Thymus (tissue), 11 donors: ENCODE results near the gene TAF15. TPM values are rescaled to one million over a fixed set of nuclear protein-coding genes. Genes with fewer than 3 reads are reported as not detected.
A peak's percentile ranks its signal among the peaks of the same experiment; 100 is the strongest.

Experiments used
- DNase-seq, 9 donors: peaks; one replicate each; pipeline ENCODE4 v3.0.0-alpha.2; 2013; ENCODE audit warnings: low spot score in 9 of 9, low read depth in 6 of 9, missing footprints in 1 of 9
- H3K27ac ChIP-seq, 2 donors: one replicate each; pipeline ENCODE4 v1.5.1; 2013; ENCODE audit warnings: control low read depth in 1 of 2, low read depth in 1 of 2, low read length in 1 of 2, mild to moderate bottlenecking in 1 of 2, moderate library complexity in 1 of 2
- H3K27me3 ChIP-seq, 2 donors: one replicate each; pipeline ENCODE4 v1.5.1; 2013; ENCODE audit warnings: low read length in 1 of 2; ENCODE audit not compliant: control insufficient read depth in 2 of 2, insufficient read depth in 1 of 2
- H3K36me3 ChIP-seq, 2 donors: one replicate each; pipeline ENCODE4 v1.5.1; 2013; ENCODE audit warnings: low read length in 1 of 2, mild to moderate bottlenecking in 1 of 2, moderate library complexity in 1 of 2; ENCODE audit not compliant: control insufficient read depth in 2 of 2, insufficient read depth in 2 of 2
- H3K4me1 ChIP-seq, 2 donors: one replicate each; pipeline ENCODE4 v1.5.1; 2013; ENCODE audit warnings: low read length in 2 of 2; ENCODE audit not compliant: control insufficient read depth in 2 of 2, insufficient read depth in 2 of 2
- H3K4me3 ChIP-seq, 2 donors: one replicate each; pipeline ENCODE4 v1.5.1; 2013; ENCODE audit warnings: low read length in 2 of 2, control low read depth in 1 of 2, mild to moderate bottlenecking in 1 of 2
- H3K9me3 ChIP-seq, 2 donors: one replicate each; pipeline ENCODE4 v1.5.1; 2013; ENCODE audit warnings: low read length in 1 of 2, mild to moderate bottlenecking in 1 of 2; ENCODE audit not compliant: control insufficient read depth in 2 of 2, insufficient read depth in 1 of 2
- WGBS: extraction: QIAGEN DNeasy Blood & Tissue Kit; methylation state at CpG from one replicate; pipeline ENCODE4 v1.1.7; 2013; 5-methylcytosine and 5-hydroxymethylcytosine counted together
- polyA plus RNA-seq: library from polyadenylated mRNA; stranded (reverse); fragments of 200-250 nt; gene quantifications from one replicate; pipeline ENCODE4 v1.2.3, GENCODE V29; 2013
- total RNA-seq: library from RNA; stranded (reverse); fragments of 120-200 nt; gene quantifications from one replicate; pipeline ENCODE4 v1.2.4, GENCODE V29; 2013
- donor health status: healthy.

The TAF15 gene
- total and polyA plus RNA-seq, 2 donors, result 26.1 to 95.9 TPM

DNA sequence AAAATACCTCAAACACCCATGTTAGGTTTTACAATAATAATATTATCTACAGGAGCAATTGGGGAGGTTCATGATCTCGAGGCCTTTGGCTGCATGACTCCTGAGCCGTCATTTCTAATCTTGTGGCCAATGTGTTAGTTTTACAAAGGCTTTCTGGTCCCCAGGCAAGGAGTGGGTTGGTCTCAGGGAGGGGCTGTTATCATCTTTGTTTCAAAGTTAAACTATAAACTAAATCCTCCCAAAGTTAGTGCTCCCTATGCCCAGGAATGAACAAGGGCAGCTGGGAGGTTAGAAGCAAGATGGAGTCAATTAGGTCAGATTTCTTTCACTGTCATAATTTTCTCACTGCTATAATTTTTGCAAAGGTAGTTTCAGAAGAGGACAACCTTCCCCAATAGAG is 80.0 kb downstream of the TAF15 start:
- peak overlapping the region in 1 of 2 donors; percentile 93 for H3K27ac ChIP-seq
- WGBS, result 92% methylated on average over 2 of the region's 2 CpGs
- H3K4me1 ChIP-seq, result peaks cover 13 to 38% of the 10 kb centered on the region in 2 donors
- no peak overlapping the region for H3K4me3 ChIP-seq
- DNase-seq, result no peak
- H3K36me3 ChIP-seq, result no peaks in the 10 kb centered on the region
- no peaks in the 10 kb centered on the region for H3K27me3 ChIP-seq
- H3K9me3 ChIP-seq, result no peaks in the 10 kb centered on the region

DNA sequence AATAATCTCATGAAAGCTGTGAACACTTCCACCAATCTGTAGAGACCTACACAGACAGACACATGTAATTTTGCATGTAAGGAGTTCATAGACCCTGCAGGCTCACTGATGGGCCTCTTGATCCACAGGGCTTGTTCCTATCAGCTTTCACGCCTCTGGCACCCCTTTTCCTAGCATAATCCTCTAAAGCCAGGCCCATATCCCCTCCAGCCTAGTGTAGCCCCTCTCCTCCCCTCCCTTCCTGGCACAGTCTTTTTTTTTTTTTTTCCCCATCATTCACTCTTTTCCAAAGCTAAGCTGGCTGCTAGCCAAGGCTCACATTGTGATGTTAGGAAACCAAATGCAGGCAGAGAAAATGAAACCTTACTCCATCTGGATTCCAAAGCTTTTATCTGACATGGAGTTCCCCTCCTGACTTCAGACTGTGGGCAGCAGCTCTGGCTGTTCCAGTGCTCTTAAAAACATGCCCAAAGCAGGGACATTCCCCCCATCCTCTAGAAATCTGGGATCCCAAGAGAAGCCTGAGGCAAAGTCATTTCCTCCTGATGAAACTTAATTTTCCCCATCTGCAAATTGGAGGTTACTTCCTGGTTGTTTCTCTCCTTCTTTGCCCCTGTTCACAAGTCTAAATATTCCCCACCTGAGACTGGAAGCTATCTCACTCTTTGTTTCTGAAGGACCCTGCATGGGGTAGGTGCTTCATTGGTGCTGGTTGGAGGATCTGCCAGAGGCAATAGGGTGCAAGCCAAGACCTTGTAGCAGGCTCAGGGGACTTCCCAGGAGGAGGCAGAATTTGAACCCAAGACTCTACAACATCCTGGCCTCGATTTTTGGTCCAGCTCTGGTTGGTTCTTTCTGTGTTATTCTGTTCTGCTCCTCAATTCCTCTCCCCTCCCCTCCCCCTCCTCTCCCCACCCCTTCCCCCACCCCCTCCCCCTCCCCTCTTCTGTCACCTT is 80.8 kb downstream of the TAF15 start:
- peak in 1 of 9 donors; percentile 50 for DNase-seq
- Histone ChIP-seq H3K27me3 (no peaks in the 10 kb centered on the region), H3K4me3 (no peak overlapping the region), H3K4me1 (peaks cover 13 to 38% of the 10 kb centered on the region in 2 donors), H3K27ac (peak overlapping the region; percentile 46 to 95), H3K36me3 (no peaks in the 10 kb centered on the region), H3K9me3 (no peaks in the 10 kb centered on the region)
- 92% methylated on average over 2 of the region's 2 CpGs for WGBS

DNA sequence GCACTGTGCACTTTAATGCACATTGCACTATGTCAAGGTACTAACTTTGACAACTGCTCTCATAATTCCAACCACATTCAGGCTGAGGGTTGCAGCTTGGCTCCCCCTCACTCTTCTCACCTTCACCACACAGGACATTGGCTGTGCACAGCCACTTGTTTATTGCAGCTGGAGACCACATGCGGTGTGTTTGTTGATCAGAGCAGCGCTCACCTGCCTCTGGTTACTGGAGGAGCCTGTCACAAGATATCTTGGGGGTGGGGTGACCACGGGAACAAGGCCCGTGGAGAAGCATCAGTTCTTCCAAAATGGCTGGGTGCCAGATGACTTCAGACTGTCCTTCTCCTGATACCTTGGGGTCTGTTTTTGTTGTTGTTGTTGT is 81.5 kb downstream of the TAF15 start:
- Histone ChIP-seq H3K27ac (peak overlapping the region; percentile 74 to 95), H3K27me3 (no peaks in the 10 kb centered on the region), H3K4me3 (no peak overlapping the region), H3K36me3 (no peaks in the 10 kb centered on the region), H3K4me1 (peaks cover 13 to 38% of the 10 kb centered on the region in 2 donors), H3K9me3 (no peaks in the 10 kb centered on the region)
- WGBS, result 29% methylated on average over 4 of the region's 4 CpGs
- peak in 5 of 9 donors; percentile 28 to 80 (median 55) for DNase-seq

DNA sequence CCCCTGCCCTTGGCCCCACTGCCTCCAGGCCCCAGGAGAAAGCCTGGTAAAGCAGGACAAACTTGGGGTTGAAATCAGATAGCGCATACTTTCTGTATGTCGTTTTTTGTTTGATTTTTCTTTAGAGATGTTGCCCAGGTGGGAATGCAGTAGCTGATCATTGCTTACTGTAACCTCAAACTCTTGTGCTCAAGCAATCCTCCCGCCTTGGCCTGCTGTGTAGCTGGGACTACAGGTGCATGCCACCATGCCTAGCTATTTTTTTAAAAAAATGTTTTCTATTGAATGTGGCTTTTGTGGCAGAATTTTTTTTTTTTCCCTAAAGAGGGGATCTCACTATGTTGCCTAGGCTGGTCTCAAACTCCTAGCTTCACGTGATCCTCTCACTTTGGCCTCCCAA is 82.0 kb downstream of the TAF15 start:
- Histone ChIP-seq H3K27me3 (no peaks in the 10 kb centered on the region), H3K4me1 (peaks cover 17 to 42% of the 10 kb centered on the region in 2 donors), H3K36me3 (no peaks in the 10 kb centered on the region), H3K4me3 (no peak overlapping the region), H3K9me3 (no peaks in the 10 kb centered on the region), H3K27ac (peak overlapping the region; percentile 74 to 95)
- peak in 3 of 9 donors; percentile 51 to 73 (median 61) for DNase-seq
- 23% methylated on average over 4 of the region's 4 CpGs for WGBS

DNA sequence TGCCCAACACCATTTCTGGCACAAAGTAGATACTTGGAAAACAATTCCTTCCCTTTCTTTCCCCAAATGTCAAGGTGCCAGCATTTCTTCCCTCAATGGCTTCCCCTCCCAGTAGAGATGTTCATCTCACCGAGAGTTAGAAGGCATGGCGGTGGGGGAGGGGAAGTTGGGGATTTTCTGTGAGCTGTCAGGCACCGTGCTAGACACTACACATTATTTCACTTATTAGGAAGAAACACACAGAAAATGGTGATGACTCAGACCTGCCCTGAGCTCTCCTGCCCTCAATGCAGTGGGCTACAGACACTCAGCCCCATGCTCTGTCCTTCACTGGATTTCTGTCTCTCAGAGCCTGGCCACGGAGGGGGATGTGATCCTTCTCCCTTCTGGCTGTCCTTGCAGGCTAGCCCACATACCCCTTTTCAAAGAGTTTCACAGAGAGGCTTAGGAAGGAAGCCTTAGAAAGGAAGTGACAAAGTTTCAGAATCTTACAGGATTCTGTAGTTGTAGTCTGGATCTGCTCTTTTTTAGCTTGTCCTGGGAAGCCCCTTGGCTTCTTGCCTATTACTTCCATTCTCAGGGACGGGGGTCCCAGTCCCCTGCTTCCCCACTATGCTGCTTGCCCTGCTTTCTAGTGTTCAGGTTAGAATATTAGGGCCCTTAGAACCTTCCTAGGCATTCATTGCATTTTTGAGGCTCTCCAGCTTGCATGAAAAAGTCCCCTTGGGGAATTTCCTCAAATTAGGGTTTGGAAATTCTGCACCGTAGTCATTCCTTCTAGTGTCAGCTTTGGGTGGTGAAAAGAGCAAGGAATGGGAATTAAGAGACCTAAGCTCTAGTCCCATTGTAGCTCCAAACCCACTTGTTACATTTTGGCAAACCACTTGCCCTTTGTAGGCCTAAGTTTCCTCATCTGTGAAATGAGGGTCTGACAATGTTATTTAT is 83.1 kb downstream of the TAF15 start:
- H3K27ac ChIP-seq, result peak overlapping the region; percentile 61 to 95
- DNase-seq, result no peak
- H3K4me3 ChIP-seq, result no peak overlapping the region
- H3K9me3 ChIP-seq, result no peaks in the 10 kb centered on the region
- 89% methylated on average over 6 of the region's 6 CpGs for WGBS
- no peaks in the 10 kb centered on the region for H3K36me3 ChIP-seq
- H3K27me3 ChIP-seq, result no peaks in the 10 kb centered on the region
- peaks cover 19 to 44% of the 10 kb centered on the region in 2 donors for H3K4me1 ChIP-seq

DNA sequence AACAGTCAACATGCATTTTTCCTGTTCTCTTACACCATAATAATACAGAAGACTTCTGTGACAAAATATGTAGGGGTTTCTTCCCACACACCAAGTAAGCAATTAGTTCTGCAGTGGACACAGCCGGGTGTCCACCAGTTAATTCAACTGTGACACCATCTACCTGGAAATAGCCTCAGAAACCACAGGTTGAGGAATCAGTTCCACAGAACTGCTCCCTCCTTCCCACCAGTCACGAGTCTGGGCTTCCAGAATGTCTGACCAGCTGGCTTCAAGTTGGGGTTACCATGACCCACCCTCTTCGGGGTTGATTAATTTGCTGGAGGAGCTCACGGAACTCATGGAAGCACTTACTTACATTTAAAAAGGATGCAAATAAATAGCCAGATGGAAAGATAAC is 84.5 kb downstream of the TAF15 start:
- DNase-seq, result no peak
- Histone ChIP-seq H3K9me3 (no peaks in the 10 kb centered on the region), H3K27ac (no peak overlapping the region), H3K4me3 (no peak overlapping the region), H3K36me3 (no peaks in the 10 kb centered on the region), H3K27me3 (no peaks in the 10 kb centered on the region), H3K4me1 (peaks cover 20 to 51% of the 10 kb centered on the region in 2 donors)
- WGBS, result 97% methylated on average over 4 of the region's 4 CpGs

DNA sequence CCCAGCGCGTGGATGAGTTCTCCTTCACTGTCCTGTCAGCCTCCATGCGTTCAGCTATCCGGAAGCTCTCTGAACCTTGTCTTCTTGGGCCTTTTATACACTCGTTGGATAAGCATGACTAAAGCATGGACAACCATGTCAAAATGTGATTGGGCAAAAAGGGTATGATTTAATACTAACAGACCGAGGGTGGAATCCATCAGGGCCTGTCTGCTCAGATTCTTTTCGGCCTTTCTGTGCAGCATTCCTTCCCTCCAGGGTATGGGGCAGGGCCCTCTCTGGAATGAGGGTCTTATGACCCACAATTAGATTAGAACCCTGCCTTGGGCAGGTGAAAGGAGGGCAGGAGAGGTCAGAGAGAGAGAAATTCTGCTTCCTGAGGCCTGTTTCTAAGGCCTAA is 84.9 kb downstream of the TAF15 start:
- Histone ChIP-seq H3K4me3 (no peak overlapping the region), H3K36me3 (no peaks in the 10 kb centered on the region), H3K27me3 (no peaks in the 10 kb centered on the region), H3K9me3 (no peaks in the 10 kb centered on the region), H3K4me1 (peaks cover 23 to 51% of the 10 kb centered on the region in 2 donors), H3K27ac (no peak overlapping the region)
- 97% methylated on average over 7 of the region's 7 CpGs for WGBS
- DNase-seq, result no peak

DNA sequence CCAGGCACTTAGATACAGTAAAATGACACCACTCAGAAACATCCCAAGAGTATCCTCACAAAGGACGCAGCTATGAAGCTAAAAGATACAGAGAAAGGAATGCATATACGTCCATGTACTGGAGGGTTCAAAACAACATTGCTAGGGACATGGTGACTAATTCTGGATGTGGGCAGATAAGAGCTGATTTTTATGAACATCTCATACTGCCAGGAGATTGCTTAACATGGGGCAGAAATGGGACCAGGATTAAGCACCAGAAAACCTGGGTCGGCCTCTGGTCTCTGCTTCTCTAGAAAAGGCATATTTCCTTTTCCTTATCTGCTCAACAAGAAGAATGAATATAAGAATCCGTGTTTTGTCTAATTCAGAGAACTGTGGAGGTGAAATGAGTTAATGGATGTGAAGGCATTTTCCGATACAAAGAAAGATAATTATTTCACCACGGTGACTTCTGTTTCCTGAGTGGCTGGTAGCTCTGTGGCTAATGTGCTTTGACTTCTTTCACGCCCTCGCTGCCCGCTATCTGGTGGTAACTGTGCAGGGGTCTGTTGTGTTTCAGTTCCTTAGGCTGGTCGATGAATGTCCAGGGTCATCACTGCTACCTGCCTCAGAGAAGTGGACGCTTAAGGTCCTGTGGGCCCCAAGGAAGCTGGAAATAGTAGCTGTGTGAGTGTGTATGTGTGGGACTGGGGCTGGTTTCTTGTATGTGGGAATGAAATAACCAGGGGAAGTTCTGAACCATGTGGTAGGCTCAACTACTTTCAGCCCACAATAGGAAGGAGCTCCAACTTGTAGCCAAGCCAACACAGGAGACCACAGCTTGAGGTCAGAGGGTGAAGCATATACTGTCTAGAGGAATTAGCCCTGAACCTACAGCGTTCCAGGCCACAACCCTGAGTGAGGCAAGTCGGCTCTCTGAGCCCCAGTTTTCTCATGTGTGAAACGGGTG is 86.6 kb downstream of the TAF15 start:
- Histone ChIP-seq H3K9me3 (no peaks in the 10 kb centered on the region), H3K27ac (no peak overlapping the region), H3K4me3 (no peak overlapping the region), H3K27me3 (no peaks in the 10 kb centered on the region), H3K4me1 (peaks cover 15 to 52% of the 10 kb centered on the region in 2 donors), H3K36me3 (no peaks in the 10 kb centered on the region)
- DNase-seq, result no peak
- WGBS, result 42% methylated on average over 14 of the region's 14 CpGs
